Activated CD8-positive, alpha-beta memory T cell treated with anti-CD3 and anti-CD28 coated beads for 36 hours (primary cell): ENCODE measurements around the gene CABLES2. TPM values are rescaled to one million over a fixed set of nuclear protein-coding genes. Genes with fewer than 3 reads are reported as not detected.

Experiments
- CTCF ChIA-PET: fragments of 350-600 bp; sonication (Branson Sonifier 250); formaldehyde crosslinking; loops from one replicate; lab custom pipeline; 2021; ENCODE audit warnings: antibody characterized with exemption; lab: Charles Lee
- POLR2A ChIA-PET: fragments of 350-600 bp; sonication (Branson Sonifier 250); formaldehyde crosslinking; loops from one replicate; lab custom pipeline; 2021; ENCODE audit warnings: antibody characterized with exemption; lab: Charles Lee
- total RNA-seq, 2 experiments: library from RNA; stranded (reverse); gene quantifications; one replicate each; pipeline ENCODE4 v1.2.3, GENCODE V29; 2021

Gene CABLES2
- total RNA-seq, 2 experiments from 2014 or later: 7.7 to 8.8 TPM

- ChIA-PET POLR2A (no interaction called here), CTCF (no interaction called here)
Measured at GRCh38 chr20:62357187-62357667, 49.9 kb downstream of the CABLES2 start.

GRCh38 chr20:62356589-62357186, 50.4 kb downstream of the CABLES2 start:
- POLR2A ChIA-PET: no interaction called here
- CTCF ChIA-PET: no interaction called here

- ChIA-PET CTCF (no interaction called here), POLR2A (no interaction called here)
Measured at GRCh38 chr20:62355878-62356588, 51.1 kb downstream of the CABLES2 start.

- ChIA-PET CTCF (no interaction called here), POLR2A (no interaction called here)
Measured at GRCh38 chr20:62355516-62355877, 51.6 kb downstream of the CABLES2 start.

GRCh38 chr20:62354811-62355341, 52.2 kb downstream of the CABLES2 start:
- CTCF ChIA-PET: no interaction called here
- POLR2A ChIA-PET: no interaction called here

GRCh38 chr20:62354031-62354808, 52.9 kb downstream of the CABLES2 start:
- ChIA-PET CTCF (no interaction called here), POLR2A (no interaction called here)

GRCh38 chr20:62353289-62354030, 53.6 kb downstream of the CABLES2 start:
- POLR2A ChIA-PET: no interaction called here
- CTCF ChIA-PET: no interaction called here

- POLR2A ChIA-PET: no interaction called here
- CTCF ChIA-PET: no interaction called here
Measured at GRCh38 chr20:62352402-62353288, 54.4 kb downstream of the CABLES2 start.

GRCh38 chr20:62351469-62352401, 55.4 kb downstream of the CABLES2 start:
- ChIA-PET CTCF (no interaction called here), POLR2A (no interaction called here)

- POLR2A ChIA-PET: no interaction called here
- CTCF ChIA-PET: interaction anchor here (0.6 kb wide), 1 partner anchor 32 kb away, joined by 3 read pairs; no protein-coding TSS in a partner anchor
Measured at GRCh38 chr20:62350629-62351422, 56.3 kb downstream of the CABLES2 start.

- ChIA-PET CTCF (no interaction called here), POLR2A (no interaction called here)
Measured at GRCh38 chr20:62350098-62350628, 56.9 kb downstream of the CABLES2 start.

GRCh38 chr20:62349556-62350097, 57.5 kb downstream of the CABLES2 start:
- ChIA-PET CTCF (no interaction called here), POLR2A (no interaction called here)

GRCh38 chr20:62348604-62349003, 58.5 kb downstream of the CABLES2 start:
- POLR2A ChIA-PET: no interaction called here
- CTCF ChIA-PET: no interaction called here

GRCh38 chr20:62347445-62347844, 59.6 kb downstream of the CABLES2 start:
- CTCF ChIA-PET: no interaction called here
- POLR2A ChIA-PET: no interaction called here

- ChIA-PET POLR2A (no interaction called here), CTCF (no interaction called here)
Measured at GRCh38 chr20:62347151-62347404, 60.0 kb downstream of the CABLES2 start.

- POLR2A ChIA-PET: no interaction called here
- CTCF ChIA-PET: no interaction called here
Measured at GRCh38 chr20:62346398-62347150, 60.5 kb downstream of the CABLES2 start.
